Left ventricle myocardium superior (tissue), 1 donor: ENCODE results near the gene CHERP. TPM values are rescaled to one million over a fixed set of nuclear protein-coding genes. Genes with fewer than 3 reads are reported as not detected.
"Not testable (repeated sequence)": the region's sequence is repeated elsewhere in the genome, so short reads cannot be mapped to it uniquely, and the experiment has no call there.

Experiments used
- ATAC-seq: fragments of 200-7000 bp; cut with Tn5 transposase; one replicate; pipeline ENCODE4 v1.9.1; 2020; ENCODE audit warnings: mild to moderate bottlenecking, moderate library complexity
- DNase-seq: peaks from one replicate; pipeline ENCODE4 v3.0.0-alpha.2; 2020
- intact Hi-C: fragments of 100-400 bp; cut with micrococcal nuclease; formaldehyde crosslinking; loops from one replicate; pipeline ENCODE4 v1.11.0; 2022
- total RNA-seq: library from RNA; stranded (reverse); fragmentation: NEBNext Ultra II Directional; extraction: Animal tissue kit (Norgen Biotek cat#: 25700); gene quantifications from one replicate; pipeline ENCODE4 v1.2.1, GENCODE V29; 2021
- donor health status: DM: no; HTN: yes; CAD: no; lungs with severe emphysema.

Gene CHERP
- total RNA-seq, 1 donor from 2014 or later = 19.1 TPM

DNA sequence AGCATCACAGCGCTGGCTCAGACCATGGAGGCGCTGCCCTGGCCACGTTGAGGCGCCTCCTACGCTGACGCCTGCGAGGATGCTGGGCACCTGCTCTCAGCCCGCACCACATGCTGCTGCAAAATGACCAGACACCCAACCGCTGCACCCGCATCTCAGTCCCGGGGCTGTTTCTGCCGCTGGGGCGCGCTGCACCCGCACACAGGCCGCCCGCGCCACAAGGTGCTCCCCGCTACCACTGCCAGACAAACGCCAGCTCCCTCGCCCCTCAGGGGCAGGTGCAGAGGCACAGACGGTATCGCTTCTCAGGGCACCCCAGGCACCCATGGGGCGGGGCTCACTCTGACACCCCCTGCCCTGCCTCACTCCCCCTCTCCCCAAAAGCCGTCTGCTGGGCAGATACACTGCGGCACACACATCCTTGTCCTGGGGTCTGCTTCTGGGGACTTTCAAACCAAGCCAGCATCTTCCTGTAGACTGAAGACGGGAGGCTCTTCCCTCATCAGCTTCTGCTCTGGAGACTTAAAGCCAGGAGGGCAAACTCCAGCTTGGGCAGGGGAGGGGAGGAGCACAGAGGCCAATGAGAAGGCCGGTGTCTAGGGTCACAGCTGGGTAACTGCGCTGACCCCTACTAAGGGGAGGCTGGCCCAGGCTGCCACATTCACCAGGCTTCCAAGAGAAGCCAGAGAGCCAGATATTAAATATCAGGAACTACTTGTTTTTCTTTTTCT lies 16.3 kb downstream of the CHERP start:
- intact Hi-C loops = no loop called here

DNA sequence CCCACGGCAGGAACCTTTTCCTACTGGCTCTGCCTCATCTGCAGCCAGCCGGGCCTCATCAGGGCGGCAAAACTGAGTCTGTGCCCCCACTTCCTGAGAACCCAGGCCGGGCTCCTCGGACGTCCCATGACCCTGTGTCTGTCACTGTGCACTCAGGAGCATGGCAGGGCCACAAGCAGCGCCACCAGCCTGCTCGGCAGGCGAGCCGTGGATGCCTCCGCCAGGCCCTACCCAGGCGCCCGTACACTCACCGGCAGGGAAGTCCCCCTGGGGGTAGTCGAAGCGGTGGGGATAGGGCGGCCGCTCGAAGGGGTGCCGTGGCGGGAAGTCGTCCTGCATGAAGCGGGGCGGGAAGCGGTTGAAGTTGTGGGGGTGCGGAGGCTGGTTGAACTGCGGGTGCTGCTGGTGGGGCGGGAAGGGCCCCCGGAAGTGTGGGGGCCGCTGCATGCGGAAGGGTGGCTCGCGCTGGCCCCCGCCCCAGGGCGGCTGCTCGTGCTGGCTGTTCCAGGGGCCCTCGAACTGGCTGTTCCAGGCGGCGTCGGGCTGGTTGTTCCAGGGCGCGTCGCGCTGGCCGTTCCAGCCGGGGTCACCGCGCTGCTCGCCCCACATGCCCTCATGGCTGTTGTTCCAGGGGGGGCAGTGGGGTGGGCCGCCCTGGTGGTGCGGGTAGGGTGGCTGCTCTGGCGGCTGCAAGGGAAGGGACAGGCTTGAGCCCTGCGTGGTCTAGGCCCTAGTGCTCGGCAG lies 17.1 kb downstream of the CHERP start:
- peak; percentile 5 for ATAC-seq
- intact Hi-C loops = no loop called here
- no peak for DNase-seq

More for the DNA sequence above, 16.3 kb downstream of the CHERP start:
- DNase-seq (no peak), ATAC-seq (no peak)

DNA sequence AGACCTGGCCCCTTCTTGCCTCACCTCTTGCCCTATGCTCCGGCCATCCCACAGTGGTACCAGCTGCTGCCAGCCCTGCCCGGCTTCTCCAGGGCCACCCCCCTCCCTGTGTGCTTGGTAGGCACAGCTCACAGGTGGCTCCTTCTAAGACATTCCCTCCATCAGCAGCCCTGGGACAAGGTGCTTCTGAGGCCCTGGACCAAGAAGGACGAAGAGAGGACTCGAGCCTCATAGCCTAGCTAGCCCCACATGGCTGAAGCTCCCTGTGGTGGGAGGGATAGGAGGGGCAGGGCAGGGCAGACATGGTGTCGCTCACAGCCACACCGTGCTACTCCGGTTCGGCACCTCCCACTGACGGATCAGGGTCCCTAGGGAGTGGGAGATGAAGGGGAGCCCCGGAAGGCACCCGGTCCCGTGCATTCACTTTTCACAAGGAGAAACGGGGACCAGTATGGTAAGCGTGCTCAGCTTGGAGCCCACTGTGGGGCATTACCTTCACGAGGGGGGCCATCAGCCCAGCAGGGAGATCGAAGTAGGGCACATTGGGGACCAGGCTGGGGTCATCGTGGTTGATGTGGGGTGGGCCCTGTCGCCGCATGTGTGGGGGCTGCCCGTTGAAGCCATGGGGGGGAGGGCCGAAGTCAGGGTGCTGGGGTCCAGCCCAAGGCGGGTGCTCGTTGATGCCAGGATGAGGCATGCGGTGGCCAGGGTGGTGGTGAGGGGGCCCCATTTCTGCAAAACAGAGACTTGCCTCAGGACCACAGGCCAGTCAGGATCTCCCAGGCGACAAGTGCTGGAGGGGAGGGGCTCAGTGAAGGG lies 19.5 kb downstream of the CHERP start:
- intact Hi-C loops = no loop called here
- DNase-seq (no peak), ATAC-seq (no peak)

DNA sequence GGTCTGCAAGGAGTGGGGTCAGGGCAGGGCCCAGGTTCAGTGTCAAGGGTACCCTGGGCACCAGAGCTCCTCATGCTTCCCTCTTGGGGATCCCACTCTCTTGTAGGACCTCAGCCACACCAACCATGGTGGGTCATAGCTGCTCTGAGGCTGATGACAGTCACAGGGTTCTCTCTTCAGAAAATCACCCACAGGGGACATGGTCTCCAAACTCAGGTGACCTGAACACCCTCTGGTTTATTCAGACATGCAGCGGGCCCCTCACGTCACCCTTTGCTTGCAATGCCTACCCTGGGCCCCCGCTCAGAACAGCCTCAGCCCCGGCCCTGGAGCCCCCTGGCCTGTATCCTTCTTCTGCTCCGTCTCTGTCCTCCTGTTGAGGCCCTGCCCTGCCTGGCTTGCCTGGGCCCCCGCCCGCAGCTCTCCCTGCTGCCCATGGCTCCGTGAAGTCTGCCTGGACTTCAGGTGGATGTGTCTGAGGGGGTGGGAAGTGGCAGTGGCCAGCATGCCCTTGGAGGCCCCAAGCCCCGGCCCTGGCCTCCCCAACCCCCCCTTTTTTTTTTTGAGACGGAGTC lies 20.4 kb downstream of the CHERP start:
- intact Hi-C loops = no loop called here
- DNase-seq (no peak), ATAC-seq (no peak)

DNA sequence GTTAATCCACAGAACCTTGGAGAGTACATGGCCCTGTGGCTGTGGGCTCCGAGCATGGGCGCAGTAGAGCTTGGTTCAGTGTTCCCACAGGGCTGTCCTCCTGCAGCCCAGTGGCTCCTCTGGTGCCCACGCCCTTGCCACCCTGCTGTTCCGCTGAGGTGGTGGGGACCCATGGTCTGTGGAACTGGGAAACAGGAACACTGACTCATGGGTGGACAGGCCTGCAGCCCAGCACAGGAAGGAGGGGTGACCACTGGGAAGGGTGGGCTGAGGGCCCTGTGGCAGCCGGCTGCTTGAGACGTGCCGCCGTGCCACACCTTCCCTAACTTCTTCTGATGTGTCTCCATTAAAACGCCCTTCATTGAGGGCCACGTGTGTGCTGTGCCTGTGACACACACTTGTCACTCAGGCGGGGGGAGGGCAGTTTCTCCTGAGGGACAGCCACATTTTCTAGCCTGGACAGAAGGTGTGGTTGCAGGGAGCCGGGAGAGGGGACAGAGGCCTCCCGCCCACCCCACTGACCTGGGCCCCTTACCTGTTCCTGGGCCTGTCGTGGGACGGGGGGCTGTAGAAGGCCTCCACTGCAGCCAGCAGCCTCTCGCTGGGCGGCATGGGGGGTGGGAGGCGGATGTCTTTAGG lies 21.1 kb downstream of the CHERP start:
- DNase-seq = no peak
- ATAC-seq = no peak
- intact Hi-C loops = no loop called here

DNA sequence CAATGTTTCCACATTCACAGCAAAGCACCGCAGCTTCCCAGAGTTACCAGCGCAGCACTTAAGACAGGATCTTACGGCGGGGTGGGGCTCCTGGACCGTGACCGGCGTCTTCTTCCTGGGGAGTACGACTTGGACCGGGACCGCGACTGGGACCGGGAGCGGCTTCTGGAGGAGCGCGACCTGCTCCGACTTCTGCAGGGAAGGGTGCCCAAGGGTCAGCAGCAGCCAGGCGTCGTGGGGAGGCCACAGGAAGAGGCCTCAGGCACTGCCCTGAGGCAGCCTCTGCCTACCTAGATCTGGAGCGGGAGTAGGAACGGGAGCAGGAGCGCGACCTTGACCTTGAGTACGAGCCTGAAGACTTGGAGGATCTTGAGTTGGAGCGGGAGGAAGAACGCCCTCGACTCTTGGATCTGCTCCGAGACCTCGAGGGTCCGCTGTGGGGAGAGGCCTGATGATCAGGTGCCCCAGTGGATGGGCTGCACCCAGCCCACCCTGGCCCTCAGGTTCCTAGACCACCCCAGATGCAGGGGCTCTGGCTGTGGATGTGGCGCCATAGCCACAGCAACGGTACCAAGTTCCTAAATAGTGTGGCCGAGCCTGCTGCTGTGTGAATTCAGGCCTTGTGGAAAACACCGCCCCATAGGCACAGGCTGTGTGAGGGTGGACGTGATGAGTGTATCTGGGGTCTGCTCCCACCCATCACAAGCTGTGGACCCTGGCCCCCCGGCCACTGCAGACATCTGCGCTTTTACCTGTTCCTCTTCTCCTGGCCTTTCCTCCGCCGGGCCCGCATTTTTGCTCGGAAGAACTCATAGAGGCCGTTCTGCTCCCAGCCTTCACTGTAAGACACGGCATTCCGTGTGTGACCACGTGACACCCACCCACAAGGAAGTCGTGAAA lies 21.9 kb downstream of the CHERP start:
- ATAC-seq = no peak
- intact Hi-C loops = no loop called here
- no peak for DNase-seq

DNA sequence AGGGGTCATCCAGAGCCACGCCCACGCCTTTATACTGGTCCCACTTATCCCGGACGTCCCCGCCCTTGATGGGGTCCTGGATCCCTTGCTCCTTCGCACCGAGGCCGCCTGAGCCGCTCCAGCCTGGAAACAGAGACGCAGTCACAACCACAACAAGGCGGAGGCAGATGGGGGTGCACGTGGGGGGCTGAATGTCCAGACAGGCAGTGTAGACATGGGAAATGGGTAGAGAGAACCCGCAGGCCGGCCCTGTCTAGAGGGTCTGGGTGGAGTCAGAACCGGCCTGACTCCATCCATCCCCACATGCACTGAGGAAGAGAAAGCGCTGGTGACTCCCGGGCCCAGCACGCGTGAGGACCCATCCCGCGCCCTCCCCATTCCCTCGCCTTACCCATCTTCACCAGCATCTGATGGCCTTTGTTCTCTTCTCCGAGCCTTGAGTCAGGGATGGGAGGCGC lies 23.0 kb downstream of the CHERP start:
- DNase-seq (no peak), ATAC-seq (no peak)
- intact Hi-C loops = no loop called here

DNA sequence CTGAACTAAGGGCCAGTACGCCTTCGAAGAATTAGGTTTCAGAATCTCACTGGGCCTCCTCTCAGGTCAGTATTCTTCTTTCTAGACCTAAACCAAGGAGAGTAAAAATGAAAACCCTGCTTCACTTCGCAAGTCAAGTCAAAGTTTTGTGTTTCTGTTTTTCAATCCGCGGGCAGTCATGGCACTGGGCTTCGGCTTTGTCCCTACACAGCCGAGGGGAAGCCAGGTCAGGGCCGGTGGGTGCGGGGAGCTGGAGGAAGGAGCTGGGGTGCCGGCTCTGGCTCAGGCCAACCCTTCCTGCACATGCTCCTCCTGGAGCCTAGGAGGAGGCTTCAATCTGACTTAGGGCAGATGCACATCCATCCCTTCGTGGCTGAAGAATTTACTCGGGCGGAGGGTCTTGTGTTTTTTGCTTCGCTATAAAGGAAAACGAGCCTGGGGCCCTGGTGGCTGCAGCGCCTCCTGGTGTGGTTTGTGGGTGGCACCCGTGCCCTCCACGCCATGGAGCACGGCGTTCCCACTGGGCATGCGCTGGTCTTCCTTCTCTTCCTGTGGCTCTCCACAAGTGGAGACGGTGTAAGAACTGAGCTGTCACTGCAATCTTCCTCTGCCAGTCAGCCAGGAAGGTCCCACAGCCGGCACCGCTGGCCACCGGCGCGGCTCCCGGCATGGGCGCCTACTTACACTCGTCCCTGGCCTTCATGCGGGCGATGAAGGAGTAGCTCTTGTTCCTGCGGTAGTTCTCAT lies 23.6 kb downstream of the CHERP start:
- DNase-seq (no peak), ATAC-seq (no peak)
- intact Hi-C loops = no loop called here

DNA sequence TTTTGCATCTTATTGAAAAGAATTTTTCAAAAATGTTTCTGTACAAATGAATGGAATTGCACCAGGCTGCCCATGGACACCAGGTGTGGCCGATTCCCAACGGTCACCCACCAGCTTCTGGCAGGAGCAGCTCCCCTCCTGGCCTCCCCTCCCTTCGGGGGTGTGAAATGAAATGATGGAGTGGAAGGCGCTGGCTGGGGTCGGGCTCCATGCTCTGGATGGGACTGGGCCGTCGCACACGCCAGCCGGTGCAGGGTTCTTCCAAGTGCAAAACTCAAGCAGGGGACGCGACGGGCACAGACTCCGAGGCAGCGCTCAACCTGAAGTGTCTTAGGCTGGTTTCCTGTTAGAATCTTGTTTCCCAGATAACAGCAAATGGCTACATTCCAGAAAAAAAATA lies 24.2 kb downstream of the CHERP start:
- DNase-seq = no peak
- intact Hi-C loops = no loop called here
- ATAC-seq = peak; percentile 5

DNA sequence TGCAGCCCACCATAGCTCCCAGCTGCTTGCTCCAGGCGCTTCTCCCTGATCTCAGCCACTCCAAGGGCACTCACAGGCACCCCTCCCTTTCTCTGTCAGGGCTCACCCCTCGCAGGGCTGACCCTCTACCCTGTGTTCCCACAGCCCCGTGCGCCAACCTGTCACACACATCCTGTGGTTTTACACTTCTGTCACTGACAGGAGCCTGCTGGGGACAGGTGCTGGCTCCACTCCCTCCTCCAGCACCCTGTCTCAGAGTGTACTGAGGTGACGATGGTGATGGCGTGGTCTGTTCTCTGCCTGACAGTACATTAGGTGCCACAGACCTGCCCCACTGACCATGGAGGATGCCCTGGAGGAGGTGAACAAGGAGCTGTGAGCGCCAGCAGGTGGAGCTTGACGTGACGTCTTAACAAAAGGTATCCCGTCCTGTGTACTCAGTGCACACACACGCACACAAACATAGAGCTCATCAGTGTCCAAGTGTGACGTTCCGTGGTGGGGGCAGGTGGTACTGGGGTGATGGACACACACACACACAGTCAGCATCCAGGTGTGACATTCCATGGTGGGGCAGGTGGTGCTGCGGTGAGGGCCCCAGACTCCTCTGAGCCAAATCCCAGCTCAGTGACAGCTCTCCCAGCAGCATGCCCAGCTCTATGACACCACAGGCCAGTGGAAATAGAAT lies 25.2 kb downstream of the CHERP start:
- DNase-seq = no peak
- ATAC-seq = no peak
- intact Hi-C loops = no loop called here

DNA sequence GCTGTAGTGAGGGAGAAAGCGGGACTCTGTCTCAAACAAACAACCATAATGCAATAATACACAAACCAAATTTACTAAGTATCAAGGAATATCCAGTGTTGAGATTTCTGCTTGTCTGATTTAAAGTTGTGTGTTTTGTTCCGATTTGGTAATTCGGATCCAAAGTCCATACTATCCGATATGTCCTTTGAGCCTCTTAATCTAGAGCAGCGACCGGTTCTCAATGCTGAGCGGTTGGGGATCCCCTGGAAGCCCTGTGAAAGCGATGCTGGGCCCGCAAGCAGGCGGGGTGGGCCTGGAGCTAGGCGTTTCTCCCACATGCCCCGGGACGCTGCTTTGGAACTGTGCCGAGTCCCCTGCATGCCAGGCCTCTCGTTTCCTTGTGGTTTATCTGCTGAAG lies 25.9 kb downstream of the CHERP start:
- DNase-seq (no peak), ATAC-seq (no peak)
- intact Hi-C loops = no loop called here

DNA sequence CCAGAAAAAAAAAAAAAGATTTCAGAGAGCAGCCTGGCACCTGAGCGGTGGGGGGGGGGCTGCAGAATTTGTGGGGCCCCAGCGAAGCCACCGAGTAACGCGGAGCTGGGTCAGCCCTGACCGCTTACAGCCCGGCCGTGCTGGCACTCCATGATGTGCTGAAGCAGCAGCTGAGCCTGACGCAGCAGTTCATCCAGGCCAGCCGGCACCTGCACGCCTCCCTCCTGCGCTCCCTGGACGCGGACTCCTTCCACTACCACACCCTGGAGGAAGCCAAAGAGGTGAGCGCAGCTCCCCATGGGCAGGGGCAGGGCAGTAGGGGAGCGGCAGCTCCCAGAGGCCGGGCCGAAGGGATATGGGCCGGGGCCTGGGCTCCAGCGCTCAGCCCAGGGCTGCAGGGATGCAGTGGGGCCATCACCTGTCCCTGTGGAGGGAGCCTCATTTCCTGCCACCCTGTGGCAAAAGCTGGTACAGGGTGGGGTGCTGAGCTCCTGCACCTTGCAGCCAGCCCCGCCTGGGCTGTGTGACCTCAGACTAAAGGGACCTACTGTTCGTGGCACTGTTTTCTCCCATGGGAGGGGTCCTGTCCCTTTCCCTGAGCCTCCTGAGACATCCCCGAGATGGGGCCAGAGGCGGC lies 27.7 kb downstream of the CHERP start:
- DNase-seq (no peak), ATAC-seq (no peak)
- intact Hi-C loops = no loop called here

DNA sequence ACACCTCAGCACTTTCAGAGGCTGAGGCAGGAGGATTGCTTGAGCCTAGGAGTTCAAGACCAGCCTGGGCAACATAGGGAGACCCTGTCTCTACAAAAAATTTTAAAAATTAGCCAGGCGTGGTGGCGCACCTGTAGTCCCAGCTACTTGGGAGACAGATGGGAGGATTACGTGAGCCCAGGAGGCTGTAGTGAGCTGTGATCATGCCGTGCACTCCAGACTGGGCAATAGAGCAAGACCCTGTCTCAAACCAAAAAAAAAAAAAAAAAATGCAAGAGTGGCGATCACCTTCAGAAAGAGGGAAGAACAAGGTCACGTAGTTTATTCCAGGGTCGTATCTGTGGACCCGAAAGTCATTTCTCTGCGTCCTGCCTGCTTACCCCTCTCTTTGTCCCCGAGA lies 29.6 kb downstream of the CHERP start:
- DNase-seq, intact Hi-C loops, ATAC-seq: not testable (repeated sequence)

DNA sequence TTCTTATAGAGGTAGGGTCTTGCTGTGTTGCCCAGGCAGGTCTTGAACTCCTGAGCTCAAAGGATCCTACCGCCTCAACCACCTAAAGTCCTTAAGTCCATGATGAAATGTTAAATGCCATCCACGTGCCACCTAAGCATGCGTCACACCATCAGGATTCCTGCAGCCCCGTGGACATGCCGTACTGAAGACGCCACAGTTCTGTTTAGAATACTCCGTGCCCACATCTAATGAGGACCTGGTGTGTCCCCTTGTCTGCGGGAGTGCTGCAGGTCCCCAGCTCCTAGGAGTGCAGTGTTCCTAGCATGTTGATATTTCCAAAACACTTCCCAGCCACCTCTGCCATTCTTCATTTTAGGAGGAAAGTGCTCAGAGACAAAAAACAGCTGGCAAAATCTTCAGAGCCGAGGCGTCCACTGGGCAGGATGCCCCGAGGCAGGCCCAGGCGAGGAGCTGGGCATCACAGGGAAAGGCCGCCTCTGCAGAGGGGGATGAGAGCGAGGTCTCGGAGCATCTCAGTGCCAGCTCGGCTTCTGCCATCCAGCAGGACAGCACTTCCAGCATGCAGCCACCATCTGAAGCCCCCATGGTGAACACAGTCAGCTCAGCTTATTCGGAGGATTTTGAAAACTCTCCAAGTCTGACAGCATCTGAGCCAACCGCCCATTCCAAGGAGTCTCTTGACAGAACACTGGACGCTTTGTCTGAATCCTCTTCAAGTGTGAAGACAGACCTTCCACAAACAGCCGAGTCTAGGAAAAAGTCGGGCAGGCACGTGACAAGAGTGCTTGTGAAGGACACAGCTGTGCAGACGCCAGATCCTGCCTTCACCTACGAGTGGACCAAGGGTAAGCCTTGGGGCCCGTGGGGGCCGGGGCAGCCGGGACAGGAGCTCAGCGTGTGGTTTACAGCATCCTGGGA lies 32.8 kb downstream of the CHERP start:
- DNase-seq (peak; percentile 71), ATAC-seq (peak; percentile 86)
- intact Hi-C loops = no loop called here

DNA sequence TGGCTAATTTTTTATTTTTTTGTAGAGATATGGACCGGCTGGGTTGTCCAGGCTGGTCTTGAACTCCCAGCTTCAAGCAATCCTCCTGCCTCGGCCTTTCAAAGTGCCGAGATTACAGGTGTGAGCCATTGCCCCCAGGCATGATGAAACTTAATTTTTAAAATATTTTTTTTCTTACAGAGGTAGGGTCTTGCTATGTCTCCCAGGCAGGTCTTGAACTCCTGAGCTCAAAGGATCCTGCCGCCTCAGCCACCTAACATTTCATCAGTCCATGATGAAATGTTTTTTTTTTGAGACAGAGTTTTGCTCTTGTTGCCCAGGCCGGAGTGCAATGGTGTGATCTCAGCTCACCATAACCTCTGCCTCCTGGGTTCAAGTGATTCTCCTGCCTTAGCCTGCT lies 33.7 kb downstream of the CHERP start:
- intact Hi-C loops = no loop called here
- DNase-seq = no peak
- ATAC-seq = no peak
